Endothelial cell of umbilical vein (primary cell): Measurements from ENCODE around the gene TMPRSS9. TPM values are rescaled to one million over a fixed set of nuclear protein-coding genes. Genes with fewer than 3 reads are reported as not detected.

ENCODE experiments used
- BruUV-seq: library from RNA; stranded (reverse); fragments of 400-500 nt; replicated peaks from 2 replicates; lab custom pipeline; 2021; lab: Mats Ljungman, UMichigan
- CTCF ChIA-PET: fragments of 300-600, 350-600 bp; sonication (Branson Sonifier 250); formaldehyde crosslinking; loops from one replicate; lab custom pipeline; 2021; ENCODE audit warnings: antibody characterized with exemption, inconsistent platforms; lab: Charles Lee
- POLR2A ChIA-PET: fragments of 300-600, 350-600 bp; sonication (Branson Sonifier 250); formaldehyde crosslinking; loops from one replicate; lab custom pipeline; 2021; ENCODE audit warnings: antibody characterized with exemption, inconsistent platforms; lab: Charles Lee
- DNase-seq: peaks from one replicate; pipeline ENCODE4 v3.0.0-alpha.2; 2011; ENCODE audit warnings: low read depth, low spot score
- FAIRE-seq: peaks from 2 replicates; lab custom pipeline; 2011; peaks lifted over from hg19 to GRCh38; lab: Jason Lieb, UNC
- H2AFZ ChIP-seq: 2 replicates; pipeline ENCODE4 v1.6.0; 2012; ENCODE audit warnings: low read depth, low read length, control low read depth, inconsistent platforms
- H3K27ac ChIP-seq: 2 replicates; pipeline ENCODE4 v1.5.1; 2011; ENCODE audit warnings: low read depth, mild to moderate bottlenecking, control low read depth, low read length, moderate library complexity; ENCODE audit not compliant: insufficient read depth
- H3K27me3 ChIP-seq, 2 experiments: 2 replicates each; pipeline versions ENCODE4 v1.6.0 to v1.6.1; 2011; ENCODE audit warnings: low read length in 2 of 2, mixed read lengths in 1 of 2; ENCODE audit not compliant: control insufficient read depth in 2 of 2, insufficient read depth in 2 of 2
- H3K36me3 ChIP-seq, 2 experiments: 2 replicates in 1 of 2; 3 replicates in 1 of 2; pipeline ENCODE4 v1.5.1; 2011; ENCODE audit warnings: low read length in 2 of 2, mild to moderate bottlenecking in 1 of 2, moderate library complexity in 1 of 2; ENCODE audit not compliant: control insufficient read depth in 2 of 2, insufficient read depth in 2 of 2; ENCODE audit errors: extremely low read depth in 1 of 2
- H3K4me1 ChIP-seq: 3 replicates; pipeline ENCODE4 v1.5.1; 2011; ENCODE audit warnings: mild to moderate bottlenecking, low read length; ENCODE audit not compliant: control insufficient read depth, insufficient read depth; ENCODE audit errors: extremely low read depth
- H3K4me2 ChIP-seq: 2 replicates; pipeline ENCODE4 v1.6.1; 2011; ENCODE audit warnings: low read length, control low read depth, mixed read lengths; ENCODE audit not compliant: insufficient read depth
- H3K4me3 ChIP-seq, 3 experiments: fragments of 200-600 bp in 1 of 3; sonication (generic), shearing (Covaris generic) in 1 of 3; replicated peaks in 1 of 3; 2 replicates each; pipeline ENCODE4 v1.5.1; 2011 to 2016; ENCODE audit warnings: control low read depth in 3 of 3, low read length in 3 of 3, mild to moderate bottlenecking in 2 of 3, inconsistent platforms in 1 of 3, low read depth in 1 of 3, moderate library complexity in 1 of 3; ENCODE audit not compliant: insufficient read depth in 1 of 3
- H3K79me2 ChIP-seq: 2 replicates; pipeline ENCODE4 v1.6.0; 2012; ENCODE audit warnings: low read length, inconsistent platforms; ENCODE audit not compliant: control insufficient read depth, insufficient read depth
- H3K9ac ChIP-seq: replicated peaks from 2 replicates; pipeline ENCODE3; 2011; ENCODE audit warnings: low read length, control low read depth; ENCODE audit not compliant: insufficient read depth; ENCODE audit errors: extremely low read depth
- H3K9me1 ChIP-seq: replicated peaks from 3 replicates; pipeline ENCODE4 v1.6.0; 2011; ENCODE audit warnings: mild to moderate bottlenecking, low read length; ENCODE audit not compliant: control insufficient read depth, insufficient read depth; ENCODE audit errors: extremely low read depth
- H3K9me3 ChIP-seq: replicated peaks from 2 replicates; pipeline ENCODE4 v1.5.1; 2012; ENCODE audit warnings: low read length, inconsistent platforms; ENCODE audit not compliant: control insufficient read depth, insufficient read depth
- H4K20me1 ChIP-seq: replicated peaks from 2 replicates; pipeline ENCODE3; 2011; ENCODE audit warnings: mild to moderate bottlenecking, low read length; ENCODE audit not compliant: control insufficient read depth, insufficient read depth; ENCODE audit errors: extremely low read depth
- CTCF ChIP-seq, 2 donors: IDR thresholded peaks; 1 replicate in 1 of 2; 2 replicates in 1 of 2; pipeline ENCODE4 v1.5.1; 2011; ENCODE audit warnings: low read length in 2 of 2, mild to moderate bottlenecking in 2 of 2, moderate library complexity in 2 of 2, control low read depth in 1 of 2, inconsistent platforms in 1 of 2, low read depth in 1 of 2; ENCODE audit not compliant: insufficient read depth in 1 of 2; ENCODE audit errors: extremely low read depth in 1 of 2
- EZH2 ChIP-seq: IDR thresholded peaks from 2 replicates; pipeline ENCODE4 v1.6.1; 2012; ENCODE audit warnings: borderline replicate concordance, low read depth, mild to moderate bottlenecking, moderate library complexity, low read length, inconsistent platforms; ENCODE audit not compliant: severe bottlenecking
- FOS ChIP-seq: IDR thresholded peaks from 2 replicates; pipeline ENCODE4 v1.6.1; 2011; ENCODE audit warnings: mild to moderate bottlenecking, low read length, moderate library complexity, borderline replicate concordance; ENCODE audit not compliant: insufficient read depth
- GATA2 ChIP-seq: IDR thresholded peaks from 2 replicates; pipeline ENCODE4 v1.7.0; 2011; ENCODE audit warnings: low read depth, mild to moderate bottlenecking, moderate library complexity, mixed read lengths, low read length; ENCODE audit not compliant: insufficient read length, insufficient read depth
- JUN ChIP-seq: IDR thresholded peaks from 2 replicates; pipeline ENCODE4 v1.6.1; 2011; ENCODE audit warnings: borderline replicate concordance, low read depth; ENCODE audit not compliant: insufficient read length, insufficient read depth
- MYC ChIP-seq: IDR thresholded peaks from one replicate; pipeline ENCODE4 v1.6.1; 2011; ENCODE audit warnings: mild to moderate bottlenecking, low read depth, low read length
- POLR2A ChIP-seq: IDR thresholded peaks from 2 replicates; pipeline ENCODE4 v1.6.1; 2012; ENCODE audit warnings: low read depth, mild to moderate bottlenecking, control low read depth, low read length
- POLR2AphosphoS5 ChIP-seq: IDR thresholded peaks from 2 replicates; pipeline ENCODE4 v1.6.1; 2012; ENCODE audit warnings: low read depth, mild to moderate bottlenecking, control low read depth, low read length, moderate library complexity; ENCODE audit not compliant: insufficient read depth
- dilution Hi-C: fragments of 300-500 bp; cut with MboI; formaldehyde crosslinking; loops from one replicate; pipeline ENCODE4 v1.15.0; 2019; ENCODE audit warnings: low sequenced_read_pairs; ENCODE audit not compliant: extremely low pct_ligation_motif_present
- intact Hi-C: fragments of 100-400 bp; cut with micrococcal nuclease; formaldehyde crosslinking; loops from one replicate; pipeline ENCODE4 v1.10.0; 2022
- polyA plus RNA-seq, 4 experiments: library from polyadenylated mRNA; depleted of rRNA in 3 of 4; stranded (reverse) in 3 of 4; unstranded in 1 of 4; fragments of >200 nt; gene quantifications; 2 replicates each; pipeline versions ENCODE4 v1.2.1 to v1.2.3, GENCODE V29; 2011 to 2012; ENCODE audit warnings: missing spikeins in 1 of 4
- total RNA-seq: library from RNA; stranded (reverse); gene quantifications from 2 replicates; pipeline ENCODE4 v1.2.3, GENCODE V29; 2021
- TF ChIP-seq, protein P1 (sequence below): IDR thresholded peaks from 2 replicates; pipeline ENCODE4 v1.6.1; 2011; ENCODE audit not compliant: insufficient read depth, insufficient read length

The TMPRSS9 gene
- total and polyA plus RNA-seq, 2 donors (not counting 3 experiments of a cell fraction or from before 2014, with no cell fraction given) = not detected

GRCh38 chr19:2317756-2318155 is 42.3 kb upstream of the TMPRSS9 start:
- H3K9ac ChIP-seq = no peak overlapping the region
- no peak overlapping the region for H3K27ac ChIP-seq
- no peaks in the 10 kb centered on the region for H3K79me2 ChIP-seq
- H3K4me1 ChIP-seq = no peaks in the 10 kb centered on the region
- ChIA-PET CTCF (interaction anchor here (1.2 to 2.8 kb wide), 2 partner anchors 9 to 162 kb away, joined by 3 to 36 read pairs; no protein-coding TSS in a partner anchor), POLR2A (no interaction called here)
- intact Hi-C loops = loop anchor here (10.0 kb wide), 1 partner anchor 383 kb away; no protein-coding TSS in a partner anchor
- H3K4me2 ChIP-seq = no peak overlapping the region
- H4K20me1 ChIP-seq = no peaks in the 10 kb centered on the region
- dilution Hi-C loops = no loop called here
- TF ChIP-seq, protein P1, sequence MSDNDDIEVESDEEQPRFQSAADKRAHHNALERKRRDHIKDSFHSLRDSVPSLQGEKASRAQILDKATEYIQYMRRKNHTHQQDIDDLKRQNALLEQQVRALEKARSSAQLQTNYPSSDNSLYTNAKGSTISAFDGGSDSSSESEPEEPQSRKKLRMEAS = no peak
- TF ChIP-seq POLR2AphosphoS5 (no peak), MYC (no peak)
- peaks cover 2% of the 10 kb centered on the region for H3K9me3 ChIP-seq
- H3K4me3 ChIP-seq = no peak overlapping the region
- no peak overlapping the region for H2AFZ ChIP-seq
- H3K27me3 ChIP-seq = peaks cover 0 to 10% of the 10 kb centered on the region in 2 experiments
- peaks cover 0 to 3% of the 10 kb centered on the region in 2 experiments for H3K36me3 ChIP-seq
- FAIRE-seq (no peak), DNase-seq (no peak)
- H3K9me1 ChIP-seq = no peaks in the 10 kb centered on the region
- no TSS peak for BruUV-seq

DNA sequence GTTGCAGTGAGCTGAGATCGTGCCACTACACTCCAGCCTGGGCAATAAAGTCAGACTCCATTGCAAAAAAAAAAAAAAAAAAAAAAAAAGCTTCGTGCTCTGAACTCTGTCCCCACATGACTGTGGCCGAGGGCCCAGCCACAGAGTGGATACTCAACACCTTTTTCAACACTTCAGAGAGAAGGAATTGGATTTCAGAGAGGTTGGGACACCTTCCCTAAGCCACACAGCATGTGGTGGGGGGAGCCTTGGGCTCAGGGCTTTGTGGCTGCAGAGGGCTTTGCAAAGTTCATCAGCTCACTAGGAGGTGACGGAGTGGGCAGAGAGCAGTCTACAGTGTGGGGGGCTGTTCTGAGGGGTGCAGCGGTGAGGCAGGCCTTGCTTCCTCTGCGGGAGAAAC is 41.1 kb upstream of the TMPRSS9 start:
- FAIRE-seq (no peak), DNase-seq (no peak)
- intact Hi-C loops = loop anchor here (10.0 kb wide), 1 partner anchor 384 kb away; no protein-coding TSS in a partner anchor
- H3K27me3 ChIP-seq = peaks cover 0 to 5% of the 10 kb centered on the region in 2 experiments
- no peak overlapping the region for H3K27ac ChIP-seq
- H2AFZ ChIP-seq = no peak overlapping the region
- H3K4me2 ChIP-seq = no peak overlapping the region
- peaks cover 2% of the 10 kb centered on the region for H3K9me3 ChIP-seq
- ChIA-PET POLR2A (interaction anchor here (0.6 kb wide), 1 partner anchor 315 kb away, joined by 5 read pairs; no protein-coding TSS in a partner anchor), CTCF (interaction anchor here (0.7 kb wide), 1 partner anchor 24 kb away, joined by 3 read pairs; no protein-coding TSS in a partner anchor)
- no TSS peak for BruUV-seq
- TF ChIP-seq GATA2 = no peak
- no peak for TF ChIP-seq CTCF (IDR thresholded peaks at IDR 0.05; ENCODE audit: extremely low read depth in 1 of 2, insufficient read depth in 1 of 2, low read depth in 1 of 2, low read length in 2 of 2)
- TF ChIP-seq, protein P1 = no peak
- no peak for TF ChIP-seq EZH2
- TF ChIP-seq POLR2AphosphoS5 = no peak
- no peak for TF ChIP-seq POLR2A
- TF ChIP-seq JUN = no peak
- no peak for TF ChIP-seq MYC
- TF ChIP-seq FOS = no peak
- H3K9ac ChIP-seq = no peak overlapping the region
- no peaks in the 10 kb centered on the region for H3K9me1 ChIP-seq
- dilution Hi-C loops = no loop called here
- no peak overlapping the region for H3K4me3 ChIP-seq
- H3K79me2 ChIP-seq = no peaks in the 10 kb centered on the region
- peaks cover 0 to 6% of the 10 kb centered on the region in 2 experiments for H3K36me3 ChIP-seq
- H3K4me1 ChIP-seq = no peaks in the 10 kb centered on the region
- H4K20me1 ChIP-seq = no peaks in the 10 kb centered on the region
